GM18519 (cell line): ENCODE results near the gene SPATA21.
"Not testable (repeated sequence)": the region's sequence is repeated elsewhere in the genome, so short reads cannot be mapped to it uniquely, and the experiment has no call there.

Experiments used
- ATAC-seq: cut with Tn5 transposase; IDR thresholded peaks from one replicate; pipeline ENCODE4 v1.9.1; 2021; ENCODE audit warnings: mild to moderate bottlenecking, moderate library complexity; ENCODE audit not compliant: unreplicated experiment, low FRiP score

Gene SPATA21

DNA sequence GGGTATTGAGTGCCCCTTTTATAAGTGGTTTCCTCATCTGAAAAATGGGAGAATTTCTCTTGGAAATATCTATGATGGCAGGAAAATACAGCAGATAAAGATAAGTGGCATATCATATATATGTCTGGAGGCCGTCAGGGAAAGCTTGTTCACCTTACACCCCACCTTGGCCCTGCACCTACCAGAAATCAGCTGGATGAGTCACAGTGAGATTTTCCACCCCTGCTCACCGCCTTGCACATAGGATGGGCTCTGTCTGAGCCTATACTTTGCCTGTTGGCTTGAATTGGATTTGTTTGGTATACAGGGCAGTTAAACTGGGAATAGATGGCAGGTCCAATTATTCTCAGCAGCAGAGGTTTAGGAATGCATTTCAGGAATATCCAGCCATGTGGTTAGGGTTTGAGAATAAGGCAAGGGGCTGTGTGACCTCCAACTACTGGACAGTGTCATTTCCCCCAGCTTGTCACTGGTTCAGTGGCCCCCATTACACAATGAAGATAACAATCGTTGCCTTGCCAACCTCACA, at the start of gene SPATA21:
SPATA21 (minus strand) TSS at position 479 of the 529 bp plus-strand sequence. CDS start 6,053 bp downstream, outside the sequence.
- no peak for ATAC-seq

GRCh38 chr1:16487011-16487410, 49.8 kb upstream of the SPATA21 start:
- not testable (repeated sequence) for ATAC-seq

DNA sequence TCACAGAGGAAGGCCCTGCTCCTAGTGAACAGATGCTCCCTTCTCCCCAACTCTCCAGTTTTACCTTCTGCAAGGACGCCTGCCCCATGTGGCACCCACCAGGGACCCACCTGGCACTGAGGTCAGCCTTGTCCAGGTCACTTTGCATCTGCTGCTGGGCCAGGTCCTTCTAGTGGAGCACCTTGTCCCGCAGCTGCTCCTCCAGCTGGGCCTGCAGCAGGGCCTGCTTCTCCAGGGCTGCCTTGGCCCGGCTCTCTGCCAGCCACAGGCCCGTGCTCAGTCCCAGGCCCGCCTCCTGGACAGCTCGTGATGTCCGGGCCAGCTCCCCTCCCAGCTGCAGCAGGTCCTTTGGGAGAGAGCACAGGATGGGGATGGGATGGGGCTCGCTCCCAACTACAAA, 49.1 kb upstream of the SPATA21 start:
- not testable (repeated sequence) for ATAC-seq

GRCh38 chr1:16484931-16485330, 47.7 kb upstream of the SPATA21 start:
- no peak for ATAC-seq

- ATAC-seq: no peak
Observed at GRCh38 chr1:16484501-16484835, 47.2 kb upstream of the SPATA21 start.

- ATAC-seq: not testable (repeated sequence)
Observed at GRCh38 chr1:16483639-16484500, 46.6 kb upstream of the SPATA21 start.

- ATAC-seq: not testable (repeated sequence)
Observed at GRCh38 chr1:16483146-16483545, 45.9 kb upstream of the SPATA21 start.

- ATAC-seq: no peak
Observed at GRCh38 chr1:16478091-16478490, 40.9 kb upstream of the SPATA21 start.

GRCh38 chr1:16475771-16476770, 38.8 kb upstream of the SPATA21 start:
- not testable (repeated sequence) for ATAC-seq

DNA sequence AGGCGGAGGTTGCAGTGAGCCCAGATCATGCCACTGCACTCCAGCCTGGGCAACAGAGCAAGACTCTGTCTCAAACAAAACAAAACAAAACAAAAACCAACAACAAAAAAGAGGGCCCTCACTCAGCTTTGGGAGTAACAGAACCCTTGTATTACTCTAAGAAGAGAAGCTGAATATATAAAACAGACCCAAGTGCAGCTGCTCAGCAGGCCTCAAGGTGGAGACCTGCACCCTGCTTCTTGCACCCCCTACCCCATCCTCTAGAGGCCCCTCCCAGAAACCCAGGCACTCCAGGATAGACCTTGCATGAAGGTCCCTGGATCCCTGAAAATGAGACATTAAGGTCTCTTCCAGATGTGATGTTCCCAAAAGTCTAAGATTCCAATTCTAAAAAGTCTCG, 37.7 kb upstream of the SPATA21 start:
- ATAC-seq: not testable (repeated sequence)

- no peak for ATAC-seq
Observed at GRCh38 chr1:16474166-16474800, 37.1 kb upstream of the SPATA21 start.

DNA sequence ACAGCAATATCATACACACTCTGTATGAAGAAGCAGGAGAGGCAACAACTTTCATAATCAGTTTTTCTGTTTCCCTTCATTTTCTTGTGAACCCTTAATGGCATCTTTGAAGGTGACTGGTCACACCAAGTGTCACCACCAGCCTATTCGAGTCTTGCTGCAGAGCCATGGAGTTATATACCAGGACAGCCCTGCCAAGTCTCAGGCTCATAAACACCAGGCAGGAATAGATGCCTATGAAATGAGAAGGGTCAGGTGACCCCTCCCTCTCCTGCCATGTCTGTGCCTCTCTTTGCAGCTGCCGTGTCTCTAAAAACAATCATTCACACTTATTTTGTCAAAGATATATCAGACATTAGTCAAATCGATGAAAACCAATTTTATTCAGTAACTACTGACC, 31.3 kb upstream of the SPATA21 start:
- ATAC-seq: no peak

DNA sequence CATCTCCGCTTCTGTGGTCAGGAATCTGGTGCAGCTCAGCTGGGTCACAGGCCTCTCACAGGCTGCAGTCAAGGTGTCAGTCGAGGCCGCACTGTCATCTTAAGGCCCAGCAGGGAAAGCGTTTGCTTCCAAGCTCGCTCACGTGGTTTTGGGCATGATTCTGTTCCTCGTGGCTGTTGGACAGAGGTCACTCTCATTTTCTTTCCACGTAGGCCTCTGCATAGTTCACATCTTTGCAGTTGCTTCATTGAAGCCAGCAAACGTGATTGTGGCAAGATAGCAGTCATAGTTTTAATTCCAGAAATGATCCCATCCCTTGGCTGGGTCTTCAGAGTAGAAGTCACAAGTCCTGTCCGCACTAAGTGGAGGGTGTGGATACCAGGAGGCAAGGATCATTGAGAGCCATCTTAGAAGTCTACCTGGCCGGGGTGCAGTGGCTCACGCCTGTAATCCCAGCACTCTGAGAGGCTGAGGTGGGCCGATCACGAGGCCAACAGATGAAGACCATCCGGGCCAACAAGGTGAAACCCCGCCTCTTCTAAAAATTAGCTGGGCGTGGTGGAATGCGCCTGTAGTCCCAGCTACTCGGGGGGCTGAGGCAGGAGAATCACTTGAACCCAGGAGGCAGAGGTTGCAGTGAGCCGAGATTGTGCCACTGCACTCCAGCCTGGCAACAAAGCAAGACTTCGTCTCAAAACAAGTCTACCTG, 27.8 kb upstream of the SPATA21 start:
- no peak for ATAC-seq

DNA sequence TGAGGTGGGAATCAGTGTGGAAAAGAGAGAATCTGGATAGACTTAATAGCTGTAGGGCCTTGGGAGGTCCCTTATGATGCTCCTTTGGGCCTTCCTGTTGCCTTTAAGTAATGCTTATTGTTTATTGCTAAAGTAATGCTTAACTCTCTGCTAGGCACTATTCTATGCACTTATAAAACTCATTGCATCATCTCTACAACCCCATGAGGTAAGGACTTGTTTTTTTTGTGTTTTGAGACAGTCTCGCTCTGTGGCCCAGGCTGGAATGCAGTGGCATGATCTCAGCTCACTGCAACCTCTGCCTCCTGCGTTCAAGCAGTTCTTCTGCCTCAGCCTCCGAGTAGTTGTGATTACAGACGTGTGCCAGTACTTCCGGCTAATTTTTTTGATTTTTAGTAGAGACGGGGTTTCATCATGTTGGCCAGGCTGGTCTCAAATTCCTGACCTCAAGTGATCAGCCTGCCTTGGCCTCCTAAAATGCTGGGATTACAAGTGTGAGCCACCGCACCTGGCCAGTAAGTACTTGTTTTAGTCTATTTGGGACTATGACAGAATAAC, 25.6 kb upstream of the SPATA21 start:
- no peak for ATAC-seq

DNA sequence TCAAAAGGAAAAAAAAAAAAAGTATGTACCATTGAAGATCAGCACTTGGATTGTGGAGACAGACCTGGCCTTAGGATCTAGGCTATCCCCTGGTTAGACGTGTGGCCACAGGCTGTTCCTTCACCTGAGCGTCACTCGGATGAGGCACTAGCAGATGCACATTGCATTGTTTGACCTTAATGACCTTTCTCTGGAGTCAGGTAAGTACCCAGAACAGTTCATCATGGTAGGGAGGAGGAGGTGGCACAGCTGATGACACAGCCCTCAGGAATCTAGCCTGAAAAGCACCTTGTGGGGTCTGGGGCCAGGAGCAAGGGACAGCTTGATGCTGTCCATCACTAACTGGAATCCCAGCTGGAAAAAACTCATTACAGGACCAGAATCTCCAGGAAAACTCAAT, 24.5 kb upstream of the SPATA21 start:
- ATAC-seq: no peak

DNA sequence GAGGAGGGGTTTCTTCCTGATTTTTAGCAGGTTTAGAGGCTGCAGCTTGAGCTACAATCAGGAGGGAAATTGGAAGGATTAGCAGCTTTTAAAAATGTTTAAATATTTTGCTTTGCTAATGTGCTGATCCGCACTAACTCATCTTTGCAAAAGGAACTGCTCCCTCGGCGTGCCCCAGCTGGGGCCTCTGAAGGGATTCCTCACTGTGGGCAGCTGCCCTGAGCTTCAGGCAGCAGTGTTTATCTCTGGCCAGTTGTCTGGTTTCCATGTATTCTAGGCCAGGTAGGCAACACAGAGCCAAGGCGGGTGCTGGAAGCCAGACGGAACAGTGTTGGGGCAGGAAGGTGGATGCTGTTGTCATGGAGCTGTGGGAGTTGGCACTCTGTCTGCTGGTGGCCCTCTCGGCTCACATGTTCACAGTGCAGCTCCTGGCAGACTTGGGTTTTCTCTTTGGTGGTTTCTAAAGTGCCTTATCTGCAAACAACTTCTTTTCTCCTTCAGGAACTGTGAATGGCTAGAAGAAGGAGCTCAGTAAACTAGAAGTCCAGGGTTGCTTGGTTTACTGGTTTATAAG, 22.2 kb upstream of the SPATA21 start:
- ATAC-seq: no peak

DNA sequence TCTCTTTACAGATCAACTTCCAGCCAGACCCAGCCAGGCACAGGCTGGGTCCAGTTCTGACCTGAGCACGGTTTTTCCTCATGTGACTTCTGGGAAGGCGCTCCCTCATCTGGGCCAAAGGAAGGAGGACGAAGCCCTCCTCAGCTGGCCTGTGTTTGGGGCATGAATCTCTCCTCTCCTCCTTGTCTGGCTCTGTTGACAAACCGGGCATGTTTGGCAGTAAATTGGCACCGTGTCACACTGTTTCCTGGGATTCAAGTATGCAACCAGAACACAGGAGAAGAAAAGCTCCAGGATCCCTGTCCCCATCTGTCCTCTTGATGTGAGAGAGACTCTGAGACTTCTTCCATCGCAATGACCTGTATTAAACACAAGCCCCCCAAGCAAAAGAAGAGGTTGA, 21.6 kb upstream of the SPATA21 start:
- no peak for ATAC-seq

GRCh38 chr1:16456151-16456550, 18.9 kb upstream of the SPATA21 start:
- not testable (repeated sequence) for ATAC-seq

- ATAC-seq: not testable (repeated sequence)
Observed at GRCh38 chr1:16454909-16455308, 17.7 kb upstream of the SPATA21 start.
